SK-N-SH (cell line): Measurements from ENCODE around the gene POLD2. TPM values are rescaled to one million over a fixed set of nuclear protein-coding genes. Genes with fewer than 3 reads are reported as not detected.
A peak's percentile ranks its signal among the peaks of the same experiment; 100 is the strongest.

Experiments used
- CTCF ChIA-PET: fragments of 300-600, 350-600 bp; formaldehyde crosslinking; extraction: SDS; loops from one replicate; lab custom pipeline; 2021; lab: Yijun Ruan, JAX
- POLR2A ChIA-PET: fragments of 350-600 bp; sonication (Branson Sonifier 250); formaldehyde crosslinking; extraction: SDS; loops from one replicate; lab custom pipeline; 2020; ENCODE audit warnings: antibody characterized with exemption, inconsistent platforms; lab: Yijun Ruan, JAX
- DNase-seq: peaks from one replicate; pipeline ENCODE4 v3.0.0; 2012
- H2AFZ ChIP-seq: fragments of 200-600 bp; sonication (generic); 2 replicates; pipeline ENCODE4 v1.8.1; 2016; ENCODE audit warnings: antibody characterized with exemption, mild to moderate bottlenecking, low read depth
- H3F3A ChIP-seq: fragments of 200-600 bp; sonication (generic); replicated peaks from 2 replicates; pipeline ENCODE3; 2016; ENCODE audit warnings: antibody characterized with exemption, mild to moderate bottlenecking; ENCODE audit not compliant: insufficient read depth
- H3K27ac ChIP-seq, 2 experiments: fragments of 200-500 bp in 1 of 2; fragments of 200-600 bp in 1 of 2; sonication (Bioruptor generic) in 1 of 2; sonication (generic), shearing (Covaris generic) in 1 of 2; 2 replicates each; pipeline versions ENCODE4 v1.5.1 to v1.6.1; 2014 to 2016; ENCODE audit warnings: low read depth in 2 of 2, inconsistent platforms in 1 of 2, low read length in 1 of 2, mild to moderate bottlenecking in 1 of 2, mixed read lengths in 1 of 2
- H3K27me3 ChIP-seq: fragments of 200-600 bp; sonication (generic), shearing (Covaris generic); 2 replicates; pipeline ENCODE4 v1.6.1; 2016; ENCODE audit warnings: mixed run types; ENCODE audit not compliant: insufficient read depth
- H3K36me3 ChIP-seq, 2 experiments: fragments of 200-500 bp in 1 of 2; fragments of 200-600 bp in 1 of 2; sonication (Bioruptor generic) in 1 of 2; sonication (generic) in 1 of 2; replicated peaks in 1 of 2; 2 replicates each; pipeline versions ENCODE3 to v1.5.1; 2014 to 2016; ENCODE audit warnings: low read length in 1 of 2, mild to moderate bottlenecking in 1 of 2; ENCODE audit not compliant: insufficient read depth in 2 of 2, control insufficient read depth in 1 of 2
- H3K4me1 ChIP-seq, 2 experiments: fragments of 200-500 bp in 1 of 2; fragments of 200-600 bp in 1 of 2; sonication (Bioruptor generic) in 1 of 2; sonication (generic), shearing (Covaris generic) in 1 of 2; 2 replicates each; pipeline versions ENCODE4 v1.5.1 to v1.6.1; 2014 to 2016; ENCODE audit warnings: low read depth in 1 of 2, low read length in 1 of 2, mixed run types in 1 of 2; ENCODE audit not compliant: insufficient read depth in 2 of 2, control insufficient read depth in 1 of 2
- H3K4me2 ChIP-seq: fragments of 200-600 bp; sonication (generic), shearing (Covaris generic); 2 replicates; pipeline ENCODE4 v1.6.1; 2017; ENCODE audit warnings: mixed run types
- H3K4me3 ChIP-seq, 2 experiments: fragments of 200-500 bp in 1 of 2; fragments of 200-600 bp in 1 of 2; sonication (Bioruptor generic) in 1 of 2; sonication (generic), shearing (Covaris generic) in 1 of 2; 2 replicates each; pipeline versions ENCODE4 v1.5.1 to v1.8.1; 2014 to 2016; ENCODE audit warnings: low read depth in 2 of 2, inconsistent platforms in 1 of 2, low read length in 1 of 2, mild to moderate bottlenecking in 1 of 2, mixed read lengths in 1 of 2, moderate library complexity in 1 of 2
- H3K79me2 ChIP-seq: fragments of 200-600 bp; sonication (generic); 2 replicates; pipeline ENCODE4 v1.8.1; 2017; ENCODE audit warnings: mild to moderate bottlenecking; ENCODE audit not compliant: insufficient read depth
- H3K9ac ChIP-seq: fragments of 200-600 bp; sonication (generic); 2 replicates; pipeline ENCODE4 v1.6.1; 2017; ENCODE audit warnings: mixed run types
- H3K9me2 ChIP-seq: fragments of 200-600 bp; sonication (generic); 2 replicates; pipeline ENCODE4 v1.6.1; 2017; ENCODE audit warnings: mixed run types
- H3K9me3 ChIP-seq: fragments of 200-600 bp; sonication (generic); 2 replicates; pipeline ENCODE4 v1.6.1; 2017; ENCODE audit warnings: mixed run types, mild to moderate bottlenecking, moderate library complexity
- H4K20me1 ChIP-seq: fragments of 200-600 bp; sonication (generic); 2 replicates; pipeline ENCODE4 v1.6.1; 2017; ENCODE audit warnings: mild to moderate bottlenecking, mixed run types; ENCODE audit not compliant: insufficient read depth
- ELF1 ChIP-seq: IDR thresholded peaks from 2 replicates; pipeline ENCODE4 v1.4.0; 2012
- EP300 ChIP-seq, 2 experiments: IDR thresholded peaks; 2 replicates each; pipeline versions ENCODE4 v1.4.0 to v1.6.1; 2012; ENCODE audit warnings: borderline replicate concordance in 1 of 2, low read depth in 1 of 2, low read length in 1 of 2
- EZH2phosphoT487 ChIP-seq: fragments of 200-600 bp; sonication (generic); IDR thresholded peaks from 2 replicates; pipeline ENCODE4 v1.6.1; 2017; ENCODE audit warnings: low read depth, mixed run types, mild to moderate bottlenecking, antibody characterized with exemption, moderate library complexity, borderline replicate concordance
- FOXJ3 ChIP-seq: sonication (generic); formaldehyde crosslinking; IDR thresholded peaks from 2 replicates; pipeline ENCODE4 v1.5.1; 2020; ENCODE audit warnings: mild to moderate bottlenecking, missing genetic modification reagents
- FOXM1 ChIP-seq: IDR thresholded peaks from 2 replicates; pipeline ENCODE4 v1.4.0; 2012; ENCODE audit warnings: low read depth, mild to moderate bottlenecking
- GATA2 ChIP-seq: sonication (generic); formaldehyde crosslinking; IDR thresholded peaks from 2 replicates; pipeline ENCODE4 v1.5.0; 2020; ENCODE audit warnings: mild to moderate bottlenecking, missing genetic modification reagents
- JUND ChIP-seq: IDR thresholded peaks from 2 replicates; pipeline ENCODE4 v1.4.0; 2012
- MAX ChIP-seq: IDR thresholded peaks from 2 replicates; pipeline ENCODE4 v1.4.0; 2012; ENCODE audit warnings: low read depth
- PBX3 ChIP-seq: IDR thresholded peaks from 2 replicates; pipeline ENCODE4; 2012
- POLR2AphosphoS5 ChIP-seq: IDR thresholded peaks from 2 replicates; pipeline ENCODE4 v1.6.1; 2012; ENCODE audit warnings: low read depth, low read length
- RAD21 ChIP-seq: IDR thresholded peaks from 2 replicates; pipeline ENCODE4 v1.6.1; 2012; ENCODE audit warnings: mild to moderate bottlenecking, low read length
- SMC3 ChIP-seq: IDR thresholded peaks from 2 replicates; pipeline ENCODE4 v1.6.1; 2012; ENCODE audit warnings: low read depth, low read length, improper control_type of control experiment
- TAF1 ChIP-seq: IDR thresholded peaks from 2 replicates; pipeline ENCODE4 v1.6.1; 2012; ENCODE audit warnings: low read depth, mild to moderate bottlenecking, low read length, moderate library complexity, borderline replicate concordance
- TEAD4 ChIP-seq: IDR thresholded peaks from 2 replicates; pipeline ENCODE4 v1.4.0; 2012; ENCODE audit warnings: mild to moderate bottlenecking, borderline replicate concordance; ENCODE audit not compliant: insufficient read depth
- USF1 ChIP-seq: IDR thresholded peaks from 2 replicates; pipeline ENCODE4 v1.4.0; 2012; ENCODE audit warnings: low read depth, borderline replicate concordance
- YY1 ChIP-seq: IDR thresholded peaks from 2 replicates; pipeline ENCODE4 v1.4.0; 2012; ENCODE audit warnings: low read depth, mild to moderate bottlenecking
- WGBS: methylation state at CpG from one replicate; pipeline ENCODE4 v1.1.6; 2017; ENCODE audit warnings: low lambda C conversion rate; 5-methylcytosine and 5-hydroxymethylcytosine counted together
- polyA plus RNA-seq, 3 experiments: library from polyadenylated mRNA; depleted of rRNA; stranded (reverse); fragments of >200 nt; gene quantifications; 2 replicates each; pipeline ENCODE4 v1.2.3, GENCODE V29; 2012
- TF ChIP-seq, protein P1 (sequence below): fragments of 200-600 bp; sonication (generic); IDR thresholded peaks from 2 replicates; pipeline ENCODE4 v1.6.1; 2017; ENCODE audit warnings: antibody characterized with exemption, mild to moderate bottlenecking, moderate library complexity
- TF ChIP-seq, protein P2 (sequence below): fragments of 150-350 bp; IDR thresholded peaks from 2 replicates; pipeline ENCODE4 v1.6.1; 2017; ENCODE audit warnings: antibody characterized with exemption, low read length, low read depth, borderline replicate concordance

Gene POLD2
- polyA plus RNA-seq, 1 of the 3 experiments (the other 2 are of a cell fraction), result 194 TPM

DNA sequence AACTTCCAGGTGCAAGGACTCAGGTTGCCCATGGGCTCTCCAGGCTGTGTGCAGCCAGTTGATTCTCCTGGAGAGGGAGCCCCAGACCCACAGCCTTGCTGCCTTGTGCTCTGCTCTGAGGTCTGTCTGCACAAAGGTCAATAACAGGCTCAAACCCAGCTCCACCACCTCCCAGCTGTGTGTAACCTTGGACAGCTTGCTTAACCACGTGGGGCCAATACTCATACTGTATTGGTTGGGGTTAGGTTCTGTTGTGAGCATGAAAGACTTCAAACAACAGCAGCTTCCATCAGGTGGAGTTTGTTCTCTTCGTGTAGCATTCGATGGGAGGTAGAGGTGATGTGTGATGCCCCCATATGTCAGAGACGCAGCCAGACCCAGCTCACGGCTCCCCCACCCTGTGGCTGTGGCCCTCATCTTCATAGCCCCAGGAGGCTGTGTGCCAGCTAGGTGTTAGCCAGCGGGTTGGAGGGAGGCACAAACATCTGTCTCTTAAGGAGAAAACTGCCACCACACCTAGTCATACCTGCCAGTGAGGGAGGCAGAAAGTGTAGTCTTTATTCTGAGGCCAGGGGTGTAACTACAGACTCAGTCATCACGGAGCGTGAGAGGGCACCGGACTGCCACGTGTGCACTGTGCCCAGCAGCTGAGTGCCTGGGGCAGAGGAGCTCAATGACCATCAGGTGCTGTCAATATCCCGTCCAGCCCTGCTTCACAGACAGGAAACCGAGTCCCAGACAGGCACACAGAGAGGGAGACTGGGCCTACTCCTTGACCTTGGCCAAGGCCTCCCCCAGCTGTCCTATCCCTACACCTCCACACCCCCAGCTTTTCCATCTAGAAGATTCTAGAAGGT, 8.1 kb upstream of the POLD2 start:
- Histone ChIP-seq H3K79me2 (no peaks in the 10 kb centered on the region), H3K27ac (no peak overlapping the region), H3K9ac (no peak overlapping the region), H4K20me1 (no peaks in the 10 kb centered on the region), H3K9me3 (no peaks in the 10 kb centered on the region), H3K27me3 (no peaks in the 10 kb centered on the region), H3K4me1 (no peaks in the 10 kb centered on the region; a peak in 1 of 4 replicates), H3F3A (no peaks in the 10 kb centered on the region), H3K4me2 (no peak overlapping the region)
- peak; percentile 36 for DNase-seq
- CTCF ChIA-PET, result interaction anchor here (0.6 to 2.3 kb wide), 13 partner anchors 9 to 331 kb away, joined by 3 to 11 read pairs (median 5); partner anchors contain the start of genes GCK, MYL7 and YKT6
- TF ChIP-seq EZH2phosphoT487 (no peak), SMC3 (peak; percentile 63), TAF1 (no peak), RAD21 (peak; percentile 61)
- TF ChIP-seq, protein P1, sequence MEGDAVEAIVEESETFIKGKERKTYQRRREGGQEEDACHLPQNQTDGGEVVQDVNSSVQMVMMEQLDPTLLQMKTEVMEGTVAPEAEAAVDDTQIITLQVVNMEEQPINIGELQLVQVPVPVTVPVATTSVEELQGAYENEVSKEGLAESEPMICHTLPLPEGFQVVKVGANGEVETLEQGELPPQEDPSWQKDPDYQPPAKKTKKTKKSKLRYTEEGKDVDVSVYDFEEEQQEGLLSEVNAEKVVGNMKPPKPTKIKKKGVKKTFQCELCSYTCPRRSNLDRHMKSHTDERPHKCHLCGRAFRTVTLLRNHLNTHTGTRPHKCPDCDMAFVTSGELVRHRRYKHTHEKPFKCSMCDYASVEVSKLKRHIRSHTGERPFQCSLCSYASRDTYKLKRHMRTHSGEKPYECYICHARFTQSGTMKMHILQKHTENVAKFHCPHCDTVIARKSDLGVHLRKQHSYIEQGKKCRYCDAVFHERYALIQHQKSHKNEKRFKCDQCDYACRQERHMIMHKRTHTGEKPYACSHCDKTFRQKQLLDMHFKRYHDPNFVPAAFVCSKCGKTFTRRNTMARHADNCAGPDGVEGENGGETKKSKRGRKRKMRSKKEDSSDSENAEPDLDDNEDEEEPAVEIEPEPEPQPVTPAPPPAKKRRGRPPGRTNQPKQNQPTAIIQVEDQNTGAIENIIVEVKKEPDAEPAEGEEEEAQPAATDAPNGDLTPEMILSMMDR, result peak; percentile 50
- TF ChIP-seq, all 33 proteins: peak for 3
- Histone ChIP-seq H2AFZ (no peak overlapping the region), H3K36me3 (no peaks in the 10 kb centered on the region), H3K9me2 (no peaks in the 10 kb centered on the region), H3K4me3 (no peak overlapping the region)
- 83% methylated on average over 12 of the region's 12 CpGs for whole genome bisulfite sequencing
- POLR2A ChIA-PET, result interaction anchor here (1.8 kb wide), 1 partner anchor 9 kb away, joined by 9 read pairs; the partner anchor contains the start of gene POLD2

GRCh38 chr7:44128721-44129582, 5.6 kb upstream of the POLD2 start:
- Histone ChIP-seq H3K4me1 (peaks cover 0 to 3% of the 10 kb centered on the region in 2 experiments; a peak in 1 of 4 replicates), H3K36me3 (no peaks in the 10 kb centered on the region), H3K9me2 (no peaks in the 10 kb centered on the region), H3K79me2 (no peaks in the 10 kb centered on the region), H3K27ac (no peak overlapping the region), H3K9me3 (no peaks in the 10 kb centered on the region), H3F3A (peaks cover 8% of the 10 kb centered on the region), H3K4me3 (no peak overlapping the region), H3K9ac (no peak overlapping the region), H3K27me3 (no peaks in the 10 kb centered on the region), H4K20me1 (no peaks in the 10 kb centered on the region), H3K4me2 (no peak overlapping the region), H2AFZ (no peak overlapping the region)
- WGBS, result 34% methylated on average over 5 of the region's 6 CpGs
- TF ChIP-seq POLR2AphosphoS5 (no peak), ELF1 (no peak), PBX3 (no peak), RAD21 (no peak), MAX (no peak), USF1 (no peak), JUND (no peak), TEAD4 (no peak), YY1 (no peak), FOXJ3 (CRISPR knock-in tag) (no peak), FOXM1 (no peak), GATA2 (CRISPR knock-in tag) (no peak), EP300 (IDR thresholded peaks at IDR 0.05; ENCODE audit: borderline replicate concordance in 1 of 2, low read depth in 1 of 2, low read length in 1 of 2) (no peak)
- TF ChIP-seq, protein P2, sequence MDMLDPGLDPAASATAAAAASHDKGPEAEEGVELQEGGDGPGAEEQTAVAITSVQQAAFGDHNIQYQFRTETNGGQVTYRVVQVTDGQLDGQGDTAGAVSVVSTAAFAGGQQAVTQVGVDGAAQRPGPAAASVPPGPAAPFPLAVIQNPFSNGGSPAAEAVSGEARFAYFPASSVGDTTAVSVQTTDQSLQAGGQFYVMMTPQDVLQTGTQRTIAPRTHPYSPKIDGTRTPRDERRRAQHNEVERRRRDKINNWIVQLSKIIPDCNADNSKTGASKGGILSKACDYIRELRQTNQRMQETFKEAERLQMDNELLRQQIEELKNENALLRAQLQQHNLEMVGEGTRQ, result no peak
- CTCF ChIA-PET, result interaction anchor here (1.1 to 1.9 kb wide), 4 partner anchors 9 to 72 kb away, joined by 3 to 6 read pairs (median 3); partner anchors contain the start of gene YKT6
- POLR2A ChIA-PET, result no interaction called here
- no peak for DNase-seq
